SK-N-SH treated with all-trans-retinoic acid at 6 μM for 48 hours (cell line): ENCODE measurements around the gene TINAGL1.

Source experiments
- ZFP3 ChIP-seq: fragments of 250-450 bp; sonication (Bioruptor Pico); IDR thresholded peaks from 2 replicates; pipeline ENCODE4 v1.5.0; 2020; ENCODE audit warnings: mild to moderate bottlenecking, moderate library complexity
- ZNF8 ChIP-seq: fragments of 450-650 bp; formaldehyde crosslinking; IDR thresholded peaks from 2 replicates; pipeline ENCODE4 v1.5.0; 2020; ENCODE audit warnings: mild to moderate bottlenecking, moderate library complexity
- TF ChIP-seq, protein P1 (sequence below): fragments of 250-450 bp; sonication (Bioruptor Pico); IDR thresholded peaks from 2 replicates; pipeline ENCODE4 v1.5.1; 2020; ENCODE audit warnings: low read depth, mild to moderate bottlenecking, moderate library complexity
- TF ChIP-seq, protein P2 (sequence below): fragments of 250-450 bp; sonication (Bioruptor Pico); IDR thresholded peaks from 2 replicates; pipeline ENCODE4 v1.5.0; 2020; ENCODE audit warnings: mild to moderate bottlenecking, moderate library complexity

DNA sequence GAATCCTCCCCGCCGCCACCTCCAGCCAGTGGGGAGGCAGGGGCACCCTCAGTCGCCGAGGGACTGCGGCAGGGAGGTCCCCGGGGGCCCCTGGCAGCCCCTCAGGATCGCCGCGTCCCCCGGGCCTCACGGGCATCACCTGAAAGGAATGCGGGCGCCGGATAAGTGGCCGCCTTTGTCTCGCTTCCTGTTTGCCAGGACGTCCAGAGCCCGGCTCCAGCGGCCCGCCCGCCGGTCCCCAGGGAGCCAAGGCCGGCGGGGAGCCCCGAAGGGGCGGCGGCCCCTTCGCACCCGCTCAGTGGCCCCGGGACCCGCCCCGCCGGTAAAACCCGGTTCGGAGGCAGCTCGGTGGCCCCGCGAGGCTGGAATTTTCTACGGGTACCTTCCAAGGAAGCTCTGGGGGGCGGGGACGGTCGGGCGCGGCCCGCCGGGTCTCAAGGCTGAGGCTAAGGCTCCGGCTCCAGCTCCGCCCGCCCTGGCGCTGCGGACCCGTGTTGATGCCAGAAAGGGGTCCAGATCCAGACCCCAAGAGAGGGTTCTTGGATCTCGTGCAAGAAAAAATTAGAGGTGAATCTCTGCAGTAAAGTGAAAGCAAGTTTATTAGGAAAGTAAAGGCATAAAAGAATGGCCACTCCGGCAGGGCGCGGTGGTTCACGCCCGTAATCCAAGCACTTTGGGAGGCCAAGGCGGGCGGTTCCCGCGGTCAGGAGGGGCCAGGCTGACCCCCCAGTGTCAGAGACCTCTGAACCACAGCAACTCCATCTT, 12.6 kb downstream of the TINAGL1 start:
- TF ChIP-seq, protein P1, sequence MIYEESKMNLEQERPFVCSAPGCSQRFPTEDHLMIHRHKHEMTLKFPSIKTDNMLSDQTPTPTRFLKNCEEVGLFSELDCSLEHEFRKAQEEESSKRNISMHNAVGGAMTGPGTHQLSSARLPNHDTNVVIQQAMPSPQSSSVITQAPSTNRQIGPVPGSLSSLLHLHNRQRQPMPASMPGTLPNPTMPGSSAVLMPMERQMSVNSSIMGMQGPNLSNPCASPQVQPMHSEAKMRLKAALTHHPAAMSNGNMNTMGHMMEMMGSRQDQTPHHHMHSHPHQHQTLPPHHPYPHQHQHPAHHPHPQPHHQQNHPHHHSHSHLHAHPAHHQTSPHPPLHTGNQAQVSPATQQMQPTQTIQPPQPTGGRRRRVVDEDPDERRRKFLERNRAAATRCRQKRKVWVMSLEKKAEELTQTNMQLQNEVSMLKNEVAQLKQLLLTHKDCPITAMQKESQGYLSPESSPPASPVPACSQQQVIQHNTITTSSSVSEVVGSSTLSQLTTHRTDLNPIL: no peak
- no peak for TF ChIP-seq ZFP3 (CRISPR knock-in tag)
- TF ChIP-seq, protein P2, sequence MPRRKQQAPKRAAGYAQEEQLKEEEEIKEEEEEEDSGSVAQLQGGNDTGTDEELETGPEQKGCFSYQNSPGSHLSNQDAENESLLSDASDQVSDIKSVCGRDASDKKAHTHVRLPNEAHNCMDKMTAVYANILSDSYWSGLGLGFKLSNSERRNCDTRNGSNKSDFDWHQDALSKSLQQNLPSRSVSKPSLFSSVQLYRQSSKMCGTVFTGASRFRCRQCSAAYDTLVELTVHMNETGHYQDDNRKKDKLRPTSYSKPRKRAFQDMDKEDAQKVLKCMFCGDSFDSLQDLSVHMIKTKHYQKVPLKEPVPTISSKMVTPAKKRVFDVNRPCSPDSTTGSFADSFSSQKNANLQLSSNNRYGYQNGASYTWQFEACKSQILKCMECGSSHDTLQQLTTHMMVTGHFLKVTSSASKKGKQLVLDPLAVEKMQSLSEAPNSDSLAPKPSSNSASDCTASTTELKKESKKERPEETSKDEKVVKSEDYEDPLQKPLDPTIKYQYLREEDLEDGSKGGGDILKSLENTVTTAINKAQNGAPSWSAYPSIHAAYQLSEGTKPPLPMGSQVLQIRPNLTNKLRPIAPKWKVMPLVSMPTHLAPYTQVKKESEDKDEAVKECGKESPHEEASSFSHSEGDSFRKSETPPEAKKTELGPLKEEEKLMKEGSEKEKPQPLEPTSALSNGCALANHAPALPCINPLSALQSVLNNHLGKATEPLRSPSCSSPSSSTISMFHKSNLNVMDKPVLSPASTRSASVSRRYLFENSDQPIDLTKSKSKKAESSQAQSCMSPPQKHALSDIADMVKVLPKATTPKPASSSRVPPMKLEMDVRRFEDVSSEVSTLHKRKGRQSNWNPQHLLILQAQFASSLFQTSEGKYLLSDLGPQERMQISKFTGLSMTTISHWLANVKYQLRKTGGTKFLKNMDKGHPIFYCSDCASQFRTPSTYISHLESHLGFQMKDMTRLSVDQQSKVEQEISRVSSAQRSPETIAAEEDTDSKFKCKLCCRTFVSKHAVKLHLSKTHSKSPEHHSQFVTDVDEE (CRISPR knock-in tag): no peak
- TF ChIP-seq ZNF8 (CRISPR knock-in tag): no peak
